HG03558 (cell line): ENCODE data around the gene CDS1.
"Not testable (repeated sequence)": the region's sequence is repeated elsewhere in the genome, so short reads cannot be mapped to it uniquely, and the experiment has no call there.

ENCODE experiments used
- ATAC-seq: cut with Tn5 transposase; IDR thresholded peaks from one replicate; pipeline ENCODE4 v1.9.1; 2021; ENCODE audit warnings: moderate number of reproducible peaks; ENCODE audit not compliant: unreplicated experiment; ENCODE audit errors: extremely low read depth

CDS1 gene

DNA sequence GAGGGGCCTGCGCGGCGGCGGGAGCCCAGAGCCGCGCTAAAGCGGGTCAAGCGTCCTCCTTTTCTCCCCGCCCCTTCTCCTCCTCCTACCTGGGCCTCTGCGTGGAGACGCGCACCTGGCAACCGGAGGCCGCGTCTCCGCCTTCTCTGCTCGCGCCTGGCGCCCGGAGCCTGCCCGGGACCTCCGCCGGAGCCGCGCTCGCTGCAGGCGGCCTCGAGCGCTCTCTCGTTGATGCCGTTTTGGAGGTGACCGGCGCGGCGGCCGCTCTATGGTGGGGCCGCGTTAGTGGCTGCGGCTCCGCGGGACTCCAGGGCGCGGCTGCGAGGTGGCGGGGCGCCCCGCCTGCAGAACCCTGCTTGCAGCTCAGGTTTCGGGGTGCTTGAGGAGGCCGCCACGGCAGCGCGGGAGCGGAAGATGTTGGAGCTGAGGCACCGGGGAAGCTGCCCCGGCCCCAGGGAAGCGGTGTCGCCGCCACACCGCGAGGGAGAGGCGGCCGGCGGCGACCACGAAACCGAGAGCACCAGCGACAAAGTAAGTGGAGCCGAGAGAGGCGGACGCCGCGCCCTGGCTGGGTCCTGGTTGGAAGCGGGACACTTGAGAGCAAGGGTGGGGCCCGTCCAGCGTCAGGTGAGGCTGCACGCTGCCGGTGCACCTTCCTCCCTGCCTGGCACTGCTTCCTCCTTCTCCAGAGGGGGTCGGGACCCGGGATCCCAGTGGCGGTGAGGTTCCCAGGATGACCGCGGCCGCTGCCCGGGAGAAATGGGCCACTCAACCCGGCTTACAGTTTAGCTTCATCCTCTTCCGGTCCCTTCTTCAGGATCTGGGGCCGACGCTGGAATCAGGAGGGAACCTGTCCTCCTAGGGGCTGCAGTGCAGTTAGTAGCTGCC lies at the start of gene CDS1:
Gene CDS1 (plus strand): TSS at position 140 of the 888 bp plus-strand sequence. CDS start 275 bp downstream, at position 415.
- peak; percentile 41 for ATAC-seq

DNA sequence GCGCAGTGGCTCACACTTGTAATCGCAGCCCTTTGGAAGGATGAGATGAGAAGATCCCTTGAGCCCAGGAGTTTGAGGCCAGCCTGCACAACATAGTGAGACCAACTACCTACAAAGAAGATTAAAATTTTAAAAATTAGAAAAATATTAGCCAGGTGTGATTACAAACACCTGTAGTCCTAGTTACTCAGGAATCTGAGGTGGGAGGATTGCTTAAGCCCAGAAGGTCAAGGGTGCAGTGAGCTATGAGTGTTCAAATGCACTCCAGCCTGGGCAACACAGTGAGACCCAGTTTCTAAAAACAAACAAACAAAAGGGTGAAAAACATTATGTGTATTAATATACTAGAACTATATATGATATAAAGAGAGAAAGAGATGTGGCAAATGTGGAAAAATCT lies 47.0 kb upstream of the CDS1 start:
- ATAC-seq, result no peak

- ATAC-seq, result no peak
Measured at GRCh38 chr4:84545093-84545492, 37.8 kb upstream of the CDS1 start.

GRCh38 chr4:84547211-84547610 lies 35.7 kb upstream of the CDS1 start:
- ATAC-seq, result no peak

DNA sequence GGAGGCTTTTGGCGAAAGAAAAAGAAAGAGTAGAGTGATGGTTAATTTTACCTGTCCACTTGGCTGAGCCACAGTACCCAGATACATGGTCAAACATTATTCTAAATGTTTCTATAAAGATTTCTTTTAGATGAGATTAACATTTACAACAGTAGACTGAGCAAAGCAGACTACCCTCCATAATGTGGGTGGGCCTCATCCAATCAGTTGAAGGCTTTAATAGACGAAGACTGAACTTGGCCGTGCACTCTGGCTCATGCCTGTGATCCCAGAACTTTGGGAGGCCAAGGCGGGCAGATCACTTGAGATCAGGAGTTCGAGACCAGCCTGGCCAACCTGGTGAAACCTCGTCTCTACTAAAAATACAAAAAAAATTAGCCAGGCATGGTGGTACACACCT lies 33.7 kb upstream of the CDS1 start:
- not testable (repeated sequence) for ATAC-seq

DNA sequence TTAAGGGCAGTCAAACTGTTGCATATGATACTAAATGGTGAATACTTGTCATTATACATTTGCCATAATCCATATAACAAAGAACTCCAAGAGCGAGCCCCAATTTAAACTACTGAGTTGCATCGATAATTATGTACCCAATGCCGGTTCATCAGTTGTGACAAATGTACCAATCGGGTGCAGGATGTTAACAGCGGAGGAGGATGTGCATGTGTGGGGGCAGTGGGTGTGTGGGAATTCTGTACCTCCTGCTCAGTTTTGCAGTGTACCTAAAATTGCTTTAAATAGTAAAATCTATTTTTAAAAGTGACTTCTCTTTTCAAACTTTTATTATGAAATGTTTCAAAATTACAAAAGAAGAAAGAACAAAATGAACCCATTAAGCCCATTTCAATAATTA lies 20.8 kb upstream of the CDS1 start:
- no peak for ATAC-seq

- no peak for ATAC-seq
Measured at GRCh38 chr4:84563002-84563401, 19.9 kb upstream of the CDS1 start.

DNA sequence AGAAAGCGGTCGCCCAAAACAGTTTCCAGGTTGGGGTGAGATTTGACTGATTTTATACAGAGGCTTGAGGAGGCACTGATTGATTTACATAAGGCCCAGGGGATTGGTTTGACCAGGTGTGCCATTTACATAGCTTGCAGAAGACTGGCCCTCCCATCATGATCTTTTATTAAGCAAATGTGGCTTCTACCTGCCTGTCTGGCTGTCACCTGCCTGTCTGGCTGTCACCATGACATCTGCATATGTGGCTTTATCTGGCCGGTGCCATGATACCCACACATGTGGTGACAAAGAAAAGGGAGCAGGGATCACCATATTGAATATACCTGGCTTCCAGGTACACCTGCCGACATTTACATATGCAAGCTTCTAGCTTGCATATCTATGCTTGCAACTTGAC lies 17.0 kb upstream of the CDS1 start:
- no peak for ATAC-seq

DNA sequence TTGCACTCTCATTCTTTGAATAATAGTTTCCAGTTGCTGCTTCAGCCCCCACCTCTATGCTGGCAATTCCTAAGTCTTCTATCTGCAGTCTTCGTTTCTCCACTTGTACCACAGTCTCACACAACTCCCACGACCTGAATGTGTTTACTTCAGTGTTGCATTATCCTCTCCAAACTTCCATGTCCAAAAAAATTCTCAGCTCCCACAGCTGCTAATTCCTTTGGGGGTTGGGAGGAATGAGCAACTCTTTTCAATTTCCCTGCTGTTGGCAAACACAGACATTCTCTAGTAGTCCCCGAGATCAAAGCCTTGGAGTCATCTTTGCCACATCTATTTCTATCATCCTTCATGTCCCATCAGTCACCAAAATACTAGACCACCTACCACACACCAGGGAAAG lies 14.4 kb upstream of the CDS1 start:
- no peak for ATAC-seq

GRCh38 chr4:84569009-84569408 lies 13.9 kb upstream of the CDS1 start:
- no peak for ATAC-seq

GRCh38 chr4:84573385-84574068 lies 9.4 kb upstream of the CDS1 start:
- no peak for ATAC-seq

DNA sequence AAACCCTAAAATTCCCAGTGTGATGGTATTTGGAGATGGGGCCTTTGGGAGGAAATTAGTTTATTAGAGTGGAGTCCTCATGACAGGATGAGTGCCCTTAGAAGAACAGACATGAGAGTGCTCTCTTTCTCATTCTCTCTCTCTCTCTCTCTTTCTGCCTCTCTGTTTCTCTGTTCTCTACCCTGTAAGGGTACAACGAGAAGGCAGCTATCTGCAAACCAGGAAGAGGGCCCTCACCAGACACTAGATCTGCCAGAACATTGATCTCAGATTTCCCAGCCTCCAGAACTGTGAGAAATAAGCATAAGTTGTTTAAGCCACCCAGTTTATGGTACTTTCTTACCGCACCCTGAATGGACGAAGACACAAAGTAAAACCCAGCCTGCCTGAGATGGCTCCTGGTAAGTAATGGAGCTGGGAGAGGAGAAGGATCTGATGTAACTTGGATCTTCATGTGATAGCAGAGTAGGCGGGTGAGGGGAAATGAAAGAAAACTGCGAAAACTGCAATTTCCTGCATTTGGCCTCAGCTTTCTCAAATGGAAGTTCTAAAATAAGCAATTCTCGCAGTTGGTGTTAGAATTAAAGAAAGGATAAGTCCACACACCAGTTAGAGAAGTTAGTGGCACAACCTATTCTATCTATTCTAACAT lies 8.7 kb upstream of the CDS1 start:
- ATAC-seq, result no peak

GRCh38 chr4:84578540-84579402 lies 4.2 kb upstream of the CDS1 start:
- no peak for ATAC-seq

GRCh38 chr4:84579403-84579776 lies 3.5 kb upstream of the CDS1 start:
- ATAC-seq, result no peak

GRCh38 chr4:84582302-84582987 lies 482 bp upstream of the CDS1 start:
- ATAC-seq, result peak; percentile 50

DNA sequence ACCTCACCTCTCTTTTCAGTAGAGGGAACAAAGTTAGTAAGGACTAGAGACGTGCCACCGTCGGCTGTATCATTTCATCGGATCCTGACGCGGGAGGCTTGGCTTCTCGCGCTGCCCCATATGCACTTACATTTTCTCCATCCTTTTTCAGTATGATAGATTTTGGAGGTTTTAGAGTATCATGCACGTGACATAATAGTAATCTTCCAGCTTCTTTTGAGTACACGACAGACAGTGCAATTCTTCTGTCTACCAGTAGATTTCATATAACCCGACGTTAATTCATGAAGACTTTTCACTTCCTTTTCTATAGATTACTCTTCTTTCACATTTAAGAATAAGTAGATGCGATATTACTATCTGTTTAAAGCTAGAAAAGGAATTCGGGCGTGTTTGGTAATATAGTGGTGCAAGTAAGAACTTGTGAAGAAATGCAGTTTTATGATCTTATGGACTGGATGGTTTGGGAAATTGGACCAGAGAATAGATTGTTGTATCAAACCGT lies 1.0 kb downstream of the CDS1 start:
- no peak for ATAC-seq

- no peak for ATAC-seq
Measured at GRCh38 chr4:84585251-84585650, 2.3 kb downstream of the CDS1 start.

DNA sequence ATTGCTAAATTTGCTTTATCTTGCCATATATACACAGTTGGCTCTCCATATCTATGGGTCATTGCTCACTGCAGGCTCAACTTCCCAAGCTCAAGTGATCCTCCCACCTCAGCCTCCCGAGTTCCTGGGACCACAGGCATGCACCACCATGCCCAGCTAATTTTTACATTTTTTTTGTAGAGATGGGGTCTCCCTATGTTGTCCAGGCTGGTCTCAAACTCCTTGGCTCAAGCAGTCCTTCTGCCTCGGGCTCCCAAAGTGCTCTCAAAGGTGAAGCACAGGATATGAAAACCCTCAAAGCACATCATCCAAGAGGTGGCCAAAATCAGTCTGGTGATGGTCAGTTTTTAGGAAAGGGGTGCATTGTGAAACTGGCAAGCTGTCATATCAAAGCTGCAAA lies 11.8 kb downstream of the CDS1 start:
- ATAC-seq, result no peak

- ATAC-seq, result no peak
Measured at GRCh38 chr4:84596826-84597225, 13.9 kb downstream of the CDS1 start.
